Measurements from ENCODE around the gene MGME1. TPM values are rescaled to one million over a fixed set of nuclear protein-coding genes. Genes with fewer than 3 reads are reported as not detected.
A peak's percentile ranks its signal among the peaks of the same experiment; 100 is the strongest.

Gene MGME1
- total RNA-seq, 1 experiment from 2014 or later = 42.8 TPM

DNA sequence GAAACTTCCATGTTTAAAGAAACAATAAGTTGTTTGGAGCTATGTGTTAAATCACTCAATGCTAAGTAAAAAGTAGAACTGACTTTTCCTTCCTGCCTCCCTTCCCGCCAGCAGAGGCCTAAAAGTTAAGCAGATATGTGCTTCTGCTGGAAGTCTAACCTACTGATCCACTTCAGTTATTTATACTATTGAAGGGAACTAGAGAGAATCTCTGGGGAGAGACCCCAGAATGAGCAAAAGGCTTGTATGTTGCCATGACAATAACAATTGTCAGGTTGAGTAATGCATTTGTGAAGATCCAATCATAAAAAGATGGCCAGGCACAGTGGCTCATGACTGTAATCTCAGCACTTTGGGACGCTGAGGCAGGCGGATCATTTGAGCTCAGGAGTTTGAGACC is 24.7 kb downstream of the MGME1 start:
- intact Hi-C loops (cut with micrococcal nuclease; ENCODE audit: unreplicated experiment) = loop anchor here (10.0 kb wide), 1 partner anchor 1189 kb away; no protein-coding TSS in a partner anchor
- Histone ChIP-seq H3F3A (ENCODE audit: insufficient read depth, low read depth) (peaks cover 17% of the 10 kb centered on the region; the same call in 1 of the 2 replicates), H3K27me3 (ENCODE audit: insufficient read depth, low read depth) (no peaks in the 10 kb centered on the region), H3K4me2 (no peak overlapping the region), H3K9me3 (ENCODE audit: insufficient read depth, low read depth) (no peaks in the 10 kb centered on the region), H3K79me2 (ENCODE audit: low read depth) (no peaks in the 10 kb centered on the region), H3K4me3 (no peak overlapping the region), H3K27ac (no peak overlapping the region), H2AFZ (no peak overlapping the region), H3K36me3 (ENCODE audit: low read depth) (peaks cover 6% of the 10 kb centered on the region; the same call in 1 of the 2 replicates), H3K9me2 (ENCODE audit: insufficient read depth) (no peaks in the 10 kb centered on the region), H3K4me1 (replicated peaks; ENCODE audit: insufficient read depth) (no peaks in the 10 kb centered on the region; the same call in 1 of the 2 replicates), H4K20me1 (ENCODE audit: insufficient read depth) (no peaks in the 10 kb centered on the region)
- POLR2A ChIA-PET (ENCODE audit: unreplicated experiment) = no interaction called here
- DNase-seq = no peak
- CTCF ChIA-PET = no interaction called here
- TF ChIP-seq CTCF (conservative IDR thresholded peaks at IDR 0.05) = no peak
- no peak for TF ChIP-seq EZH2 (IDR thresholded peaks at IDR 0.05; ENCODE audit: low read depth)
- BruUV-seq (replicated peaks) = no TSS peak

GRCh38 chr20:17995967-17996819 is 27.4 kb downstream of the MGME1 start:
- TF ChIP-seq EZH2 (IDR thresholded peaks at IDR 0.05; ENCODE audit: low read depth) = no peak
- peak; percentile 88 for TF ChIP-seq CTCF (conservative IDR thresholded peaks at IDR 0.05)
- peaks cover 5% of the 10 kb centered on the region for H3K4me1 ChIP-seq (replicated peaks; ENCODE audit: insufficient read depth)
- peak in 1 of 2 experiments; percentile 41 for DNase-seq
- H2AFZ ChIP-seq = no peak overlapping the region
- H3K36me3 ChIP-seq (ENCODE audit: low read depth) = no peaks in the 10 kb centered on the region
- no TSS peak for BruUV-seq (replicated peaks)
- no peaks in the 10 kb centered on the region for H3K9me3 ChIP-seq (ENCODE audit: insufficient read depth, low read depth)
- ChIA-PET CTCF (interaction anchor here (0.7 kb wide), 2 partner anchors 97 to 122 kb away, joined by 4 to 5 read pairs; no protein-coding TSS in a partner anchor), POLR2A (ENCODE audit: unreplicated experiment) (no interaction called here)
- H3F3A ChIP-seq (ENCODE audit: insufficient read depth, low read depth) = peaks cover 15% of the 10 kb centered on the region; the same call in 1 of the 2 replicates
- no peak overlapping the region for H3K27ac ChIP-seq
- H4K20me1 ChIP-seq (ENCODE audit: insufficient read depth) = no peaks in the 10 kb centered on the region
- peak overlapping the region; percentile 17 for H3K4me2 ChIP-seq
- intact Hi-C loops (cut with micrococcal nuclease; ENCODE audit: unreplicated experiment) = loop anchor here (2.0 to 10.0 kb wide), 3 partner anchors 281 to 1191 kb away; no protein-coding TSS in a partner anchor
- no peaks in the 10 kb centered on the region for H3K27me3 ChIP-seq (ENCODE audit: insufficient read depth, low read depth)
- no peak overlapping the region for H3K4me3 ChIP-seq
- H3K79me2 ChIP-seq (ENCODE audit: low read depth) = no peaks in the 10 kb centered on the region
- no peaks in the 10 kb centered on the region for H3K9me2 ChIP-seq (ENCODE audit: insufficient read depth)

DNA sequence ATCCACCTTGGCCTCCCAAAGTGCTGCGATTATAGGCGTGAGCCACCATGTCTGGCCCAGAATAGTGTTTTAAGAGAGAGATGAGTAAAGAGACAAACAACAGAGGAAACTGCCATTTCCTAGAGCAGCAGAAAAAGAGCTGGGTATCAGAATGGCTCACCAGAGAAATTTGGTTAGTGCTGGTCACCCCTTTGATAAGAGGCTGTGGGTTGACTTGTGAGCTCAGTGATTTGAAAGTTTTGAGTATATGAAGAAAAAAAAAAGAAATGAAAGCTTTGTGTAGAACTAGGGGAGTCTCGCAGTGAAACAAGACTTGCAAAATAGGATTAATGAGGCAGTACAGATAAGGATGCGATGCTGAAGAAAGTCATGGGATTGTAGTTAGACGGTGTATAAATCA is 29.6 kb downstream of the MGME1 start:
- H3K9me3 ChIP-seq (ENCODE audit: insufficient read depth, low read depth) = no peaks in the 10 kb centered on the region
- H3K4me2 ChIP-seq = no peak overlapping the region
- POLR2A ChIA-PET (ENCODE audit: unreplicated experiment) = no interaction called here
- H3K4me3 ChIP-seq = no peak overlapping the region
- no peaks in the 10 kb centered on the region for H3K9me2 ChIP-seq (ENCODE audit: insufficient read depth)
- DNase-seq = no peak
- peaks cover 20% of the 10 kb centered on the region for H3F3A ChIP-seq (ENCODE audit: insufficient read depth, low read depth)
- H3K79me2 ChIP-seq (ENCODE audit: low read depth) = no peaks in the 10 kb centered on the region
- H2AFZ ChIP-seq = no peak overlapping the region
- no peaks in the 10 kb centered on the region for H3K36me3 ChIP-seq (ENCODE audit: low read depth)
- no peak overlapping the region for H3K27ac ChIP-seq
- no peaks in the 10 kb centered on the region for H4K20me1 ChIP-seq (ENCODE audit: insufficient read depth)
- no TSS peak for BruUV-seq (replicated peaks)
- no peaks in the 10 kb centered on the region for H3K27me3 ChIP-seq (ENCODE audit: insufficient read depth, low read depth)
- intact Hi-C loops (cut with micrococcal nuclease; ENCODE audit: unreplicated experiment) = loop anchor here (10.0 kb wide), 1 partner anchor 1194 kb away; no protein-coding TSS in a partner anchor
- TF ChIP-seq CTCF (conservative IDR thresholded peaks at IDR 0.05) (no peak), EZH2 (IDR thresholded peaks at IDR 0.05; ENCODE audit: low read depth) (no peak)
- CTCF ChIA-PET = no interaction called here
- peaks cover 13% of the 10 kb centered on the region for H3K4me1 ChIP-seq (replicated peaks; ENCODE audit: insufficient read depth)
